Activated CD4-positive, alpha-beta memory T cell treated with anti-CD3 and anti-CD28 coated beads, Interleukin-2, amount 10 ng/mL, durations not matched to agents 7 days and 5 days (primary cell): Measurements from ENCODE around the gene DET1. TPM values are rescaled to one million over a fixed set of nuclear protein-coding genes. Genes with fewer than 3 reads are reported as not detected.
"Not testable (repeated sequence)": the region's sequence is repeated elsewhere in the genome, so short reads cannot be mapped to it uniquely, and the experiment has no call there.

Experiments used
- CTCF ChIA-PET: fragments of 350-600 bp; sonication (Branson Sonifier 250); formaldehyde crosslinking; loops from one replicate; lab custom pipeline; 2021; ENCODE audit warnings: antibody characterized with exemption, inconsistent platforms; lab: Charles Lee
- POLR2A ChIA-PET: fragments of 350-600 bp; sonication (Branson Sonifier 250); formaldehyde crosslinking; loops from one replicate; lab custom pipeline; 2021; ENCODE audit warnings: antibody characterized with exemption; lab: Charles Lee
- DNase-seq: peaks from one replicate; pipeline ENCODE4 v3.0.0-alpha.2; 2020
- H3K27ac Mint-ChIP-seq: one replicate; pipeline ENCODE4 v1.8.0; 2021; ENCODE audit warnings: mild to moderate bottlenecking, mixed read lengths
- H3K27me3 Mint-ChIP-seq: one replicate; pipeline ENCODE4 v1.8.0; 2021; ENCODE audit warnings: mixed read lengths
- H3K36me3 Mint-ChIP-seq: one replicate; pipeline ENCODE4 v1.8.0; 2021; ENCODE audit warnings: low read depth, mixed read lengths
- H3K4me1 Mint-ChIP-seq: one replicate; pipeline ENCODE4 v1.8.0; 2021; ENCODE audit warnings: mixed read lengths
- H3K4me3 Mint-ChIP-seq: one replicate; pipeline ENCODE4 v1.8.0; 2021; ENCODE audit warnings: mild to moderate bottlenecking, mixed read lengths
- H3K9me3 Mint-ChIP-seq: one replicate; pipeline ENCODE4 v1.8.0; 2021; ENCODE audit warnings: mixed read lengths
- total RNA-seq, 2 experiments: library from RNA; stranded (reverse); gene quantifications; one replicate each; pipeline ENCODE4 v1.2.3, GENCODE V29; 2021

The DET1 gene
- total RNA-seq, 2 experiments from 2014 or later = 3.0 to 3.3 TPM

GRCh38 chr15:88559565-88559964 lies 13.1 kb upstream of the DET1 start:
- CTCF ChIA-PET, H3K27me3 Mint-ChIP-seq, H3K4me1 Mint-ChIP-seq, H3K4me3 Mint-ChIP-seq, POLR2A ChIA-PET, H3K27ac Mint-ChIP-seq, DNase-seq, H3K36me3 Mint-ChIP-seq, H3K9me3 Mint-ChIP-seq: not testable (repeated sequence)

- H3K4me1 Mint-ChIP-seq, H3K27ac Mint-ChIP-seq, H3K27me3 Mint-ChIP-seq, H3K36me3 Mint-ChIP-seq, H3K4me3 Mint-ChIP-seq, POLR2A ChIA-PET, H3K9me3 Mint-ChIP-seq, CTCF ChIA-PET, DNase-seq: not testable (repeated sequence)
These were observed 11.5 kb upstream of the DET1 start for GRCh38 chr15:88558026-88558425.

GRCh38 chr15:88548009-88548408 lies 1.5 kb upstream of the DET1 start:
- H3K4me3 Mint-ChIP-seq, H3K9me3 Mint-ChIP-seq, DNase-seq, POLR2A ChIA-PET, CTCF ChIA-PET, H3K36me3 Mint-ChIP-seq, H3K27ac Mint-ChIP-seq, H3K27me3 Mint-ChIP-seq: not testable (repeated sequence)
- H3K4me1 Mint-ChIP-seq = peaks cover 14% of the 10 kb centered on the region

GRCh38 chr15:88545578-88546247 lies 768 bp downstream of the DET1 start:
- H3K9me3 Mint-ChIP-seq, CTCF ChIA-PET, POLR2A ChIA-PET, H3K27me3 Mint-ChIP-seq, DNase-seq, H3K36me3 Mint-ChIP-seq: not testable (repeated sequence)
- Mint-ChIP-seq H3K4me1 (peaks cover 15% of the 10 kb centered on the region), H3K4me3 (peak overlapping the region; percentile 87), H3K27ac (peak overlapping the region; percentile 86)

- Mint-ChIP-seq H3K4me3 (no peak overlapping the region), H3K9me3 (peaks cover 2% of the 10 kb centered on the region), H3K36me3 (no peaks in the 10 kb centered on the region), H3K27me3 (no peaks in the 10 kb centered on the region), H3K4me1 (peaks cover 15% of the 10 kb centered on the region), H3K27ac (no peak overlapping the region)
- ChIA-PET CTCF (no interaction called here), POLR2A (no interaction called here)
- DNase-seq = no peak
These were observed 3.3 kb downstream of the DET1 start for GRCh38 chr15:88543065-88543776.

GRCh38 chr15:88542342-88542733 lies 4.1 kb downstream of the DET1 start:
- no peak overlapping the region for H3K27ac Mint-ChIP-seq
- peaks cover 14% of the 10 kb centered on the region for H3K4me1 Mint-ChIP-seq
- CTCF ChIA-PET = no interaction called here
- H3K27me3 Mint-ChIP-seq = no peaks in the 10 kb centered on the region
- H3K4me3 Mint-ChIP-seq = no peak overlapping the region
- H3K36me3 Mint-ChIP-seq = no peaks in the 10 kb centered on the region
- DNase-seq = no peak
- peaks cover 2% of the 10 kb centered on the region for H3K9me3 Mint-ChIP-seq
- POLR2A ChIA-PET = no interaction called here

GRCh38 chr15:88541709-88542341 lies 4.7 kb downstream of the DET1 start:
- POLR2A ChIA-PET = no interaction called here
- H3K27me3 Mint-ChIP-seq = no peaks in the 10 kb centered on the region
- peaks cover 9% of the 10 kb centered on the region for H3K4me1 Mint-ChIP-seq
- no peaks in the 10 kb centered on the region for H3K36me3 Mint-ChIP-seq
- DNase-seq = no peak
- no peak overlapping the region for H3K27ac Mint-ChIP-seq
- CTCF ChIA-PET = no interaction called here
- peaks cover under 1% of the 10 kb centered on the region for H3K9me3 Mint-ChIP-seq
- no peak overlapping the region for H3K4me3 Mint-ChIP-seq

- H3K36me3 Mint-ChIP-seq, H3K9me3 Mint-ChIP-seq, CTCF ChIA-PET, DNase-seq, H3K27me3 Mint-ChIP-seq, H3K4me1 Mint-ChIP-seq, H3K4me3 Mint-ChIP-seq, POLR2A ChIA-PET, H3K27ac Mint-ChIP-seq: not testable (repeated sequence)
These were observed 5.4 kb downstream of the DET1 start for GRCh38 chr15:88541111-88541510.

- POLR2A ChIA-PET, H3K27me3 Mint-ChIP-seq: not testable (repeated sequence)
These were observed 6.1 kb downstream of the DET1 start for GRCh38 chr15:88540350-88540749.

GRCh38 chr15:88539441-88539840 lies 7.0 kb downstream of the DET1 start:
- Mint-ChIP-seq H3K9me3 (peaks cover 4% of the 10 kb centered on the region), H3K27me3 (no peaks in the 10 kb centered on the region), H3K36me3 (no peaks in the 10 kb centered on the region), H3K4me1 (peaks cover 2% of the 10 kb centered on the region), H3K27ac (no peak overlapping the region), H3K4me3 (no peak overlapping the region)
- CTCF ChIA-PET = no interaction called here
- DNase-seq = no peak
- POLR2A ChIA-PET = no interaction called here

More at GRCh38 chr15:88540350-88540749, 6.1 kb downstream of the DET1 start:
- not testable (repeated sequence) for DNase-seq, H3K4me1 Mint-ChIP-seq, H3K4me3 Mint-ChIP-seq, H3K36me3 Mint-ChIP-seq, H3K27ac Mint-ChIP-seq, H3K9me3 Mint-ChIP-seq
- CTCF ChIA-PET = interaction anchor here (0.7 kb wide), 1 partner anchor 1828 kb away, joined by 4 read pairs; no protein-coding TSS in a partner anchor

- no peak for DNase-seq
- Mint-ChIP-seq H3K4me3 (no peak overlapping the region), H3K4me1 (peaks cover 2% of the 10 kb centered on the region), H3K36me3 (no peaks in the 10 kb centered on the region), H3K27me3 (no peaks in the 10 kb centered on the region), H3K9me3 (peaks cover 4% of the 10 kb centered on the region), H3K27ac (no peak overlapping the region)
- POLR2A ChIA-PET = no interaction called here
- CTCF ChIA-PET = no interaction called here
These were observed 7.5 kb downstream of the DET1 start for GRCh38 chr15:88538972-88539371.

- peaks cover 5% of the 10 kb centered on the region for H3K9me3 Mint-ChIP-seq
- H3K4me1 Mint-ChIP-seq = peaks cover 2% of the 10 kb centered on the region
- no peak overlapping the region for H3K27ac Mint-ChIP-seq
- no peaks in the 10 kb centered on the region for H3K36me3 Mint-ChIP-seq
- ChIA-PET POLR2A (no interaction called here), CTCF (no interaction called here)
- no peak for DNase-seq
- no peak overlapping the region for H3K4me3 Mint-ChIP-seq
- H3K27me3 Mint-ChIP-seq = no peaks in the 10 kb centered on the region
These were observed 8.7 kb downstream of the DET1 start for GRCh38 chr15:88537591-88538317.
